IPS DF 4.7 (cell line): Measurements from ENCODE around the gene KMT5C.
"Not testable (repeated sequence)": the region's sequence is repeated elsewhere in the genome, so short reads cannot be mapped to it uniquely, and the experiment has no call there.

Experiments used
- DNase-seq: peaks from one replicate; pipeline ENCODE4 v3.0.0-alpha.2; 2013; ENCODE audit warnings: low spot score; ENCODE audit errors: extremely low read depth

Gene KMT5C

DNA sequence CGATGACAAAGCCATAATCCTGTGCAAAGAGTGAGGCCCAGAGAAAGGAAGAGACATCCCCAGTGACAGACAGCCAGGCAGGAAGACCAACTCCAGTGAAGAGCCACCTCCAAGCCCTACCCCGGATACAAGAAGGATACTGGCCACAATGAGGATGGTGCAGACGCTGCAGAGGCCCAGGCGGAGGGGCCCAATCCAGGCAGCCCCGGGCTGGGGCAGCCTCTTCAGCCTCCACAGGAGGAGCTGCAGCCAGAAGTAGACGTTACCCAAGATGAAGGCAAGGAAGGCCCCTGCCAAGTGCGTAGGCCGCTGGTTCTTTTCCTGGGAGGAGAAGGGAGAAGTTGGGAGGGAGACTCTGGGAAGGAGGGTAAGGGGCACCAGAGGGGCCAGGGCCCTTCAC lies 23.0 kb upstream of the KMT5C start:
- no peak for DNase-seq

DNA sequence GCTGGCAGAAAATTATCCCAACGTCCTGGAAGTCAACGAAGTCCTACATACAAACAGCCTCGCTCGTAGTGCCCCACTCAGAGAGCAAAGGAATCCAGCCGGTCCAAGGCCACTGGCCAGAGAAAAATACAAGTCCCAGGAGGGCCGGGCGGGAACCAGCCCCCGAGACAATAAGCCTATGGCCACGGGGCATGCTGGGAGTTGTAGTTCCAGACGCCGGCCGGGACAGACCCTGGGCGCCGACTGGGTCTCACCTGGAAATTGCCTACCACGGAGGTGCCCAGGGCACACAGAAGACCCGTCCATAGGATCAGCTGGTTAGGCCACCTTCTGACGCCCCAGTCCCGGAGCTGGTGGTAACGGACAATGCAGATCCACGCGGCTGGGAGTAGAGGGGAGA lies 19.9 kb upstream of the KMT5C start:
- no peak for DNase-seq

DNA sequence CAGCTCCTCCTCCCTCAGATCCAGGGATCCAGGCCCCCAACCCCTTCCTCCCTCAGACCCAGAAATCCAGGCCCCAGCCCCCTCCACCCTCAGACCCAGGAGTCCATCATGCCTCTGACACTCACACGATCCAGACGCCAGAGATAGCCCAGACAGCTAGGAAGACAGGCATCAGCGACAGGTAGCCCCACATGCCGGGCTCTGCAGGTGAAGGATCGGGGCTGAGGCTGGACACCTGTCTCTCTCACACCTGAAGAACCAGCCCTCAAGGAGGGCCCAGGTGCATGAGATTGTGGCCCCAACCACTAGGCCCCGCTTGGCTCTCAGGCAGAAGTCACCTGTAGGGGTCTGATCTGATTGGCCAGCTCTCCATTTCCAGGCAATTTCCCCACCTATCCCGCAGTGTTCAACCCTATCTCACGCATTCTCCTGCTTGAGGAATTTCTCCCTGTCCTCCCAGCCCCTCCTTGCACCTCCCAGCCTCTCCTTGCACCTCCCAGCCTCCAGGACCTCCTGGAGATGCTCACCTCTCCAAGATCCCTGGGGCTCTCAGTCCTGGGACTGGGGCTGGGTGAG lies 18.7 kb upstream of the KMT5C start:
- DNase-seq: no peak

DNA sequence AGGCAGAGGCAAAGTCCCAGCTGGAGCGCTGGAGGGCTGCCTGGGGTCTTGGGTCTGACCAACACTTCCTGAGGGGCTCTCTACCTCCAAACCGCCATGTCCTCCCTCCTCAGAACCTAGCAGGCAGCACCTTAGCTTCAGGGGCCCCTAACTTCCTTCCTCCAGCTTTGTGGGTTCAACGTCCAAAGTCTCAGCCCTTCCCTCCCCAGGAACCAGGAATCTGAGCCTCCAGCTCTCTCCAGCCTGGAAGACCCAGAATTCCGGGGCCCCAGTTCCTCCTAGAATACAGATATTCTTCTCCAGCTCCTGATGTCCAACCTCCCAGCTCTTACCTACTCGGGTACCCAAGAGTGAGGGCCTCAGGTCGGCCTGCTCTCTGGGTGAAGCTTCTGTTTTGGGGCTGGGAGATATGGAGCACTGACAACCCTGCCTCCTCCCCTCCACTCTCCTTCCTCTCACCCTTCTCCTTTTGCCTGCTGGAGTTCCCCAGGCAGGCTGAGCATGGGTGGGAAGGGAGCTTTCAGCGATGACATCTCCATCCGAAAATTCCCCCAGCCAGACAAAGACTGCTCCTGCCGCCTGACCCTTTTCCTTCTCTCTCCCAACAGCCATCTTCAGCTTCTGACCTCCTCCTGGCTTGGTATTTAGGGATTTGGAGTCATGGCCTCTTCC lies 18.1 kb upstream of the KMT5C start:
- no peak for DNase-seq

DNA sequence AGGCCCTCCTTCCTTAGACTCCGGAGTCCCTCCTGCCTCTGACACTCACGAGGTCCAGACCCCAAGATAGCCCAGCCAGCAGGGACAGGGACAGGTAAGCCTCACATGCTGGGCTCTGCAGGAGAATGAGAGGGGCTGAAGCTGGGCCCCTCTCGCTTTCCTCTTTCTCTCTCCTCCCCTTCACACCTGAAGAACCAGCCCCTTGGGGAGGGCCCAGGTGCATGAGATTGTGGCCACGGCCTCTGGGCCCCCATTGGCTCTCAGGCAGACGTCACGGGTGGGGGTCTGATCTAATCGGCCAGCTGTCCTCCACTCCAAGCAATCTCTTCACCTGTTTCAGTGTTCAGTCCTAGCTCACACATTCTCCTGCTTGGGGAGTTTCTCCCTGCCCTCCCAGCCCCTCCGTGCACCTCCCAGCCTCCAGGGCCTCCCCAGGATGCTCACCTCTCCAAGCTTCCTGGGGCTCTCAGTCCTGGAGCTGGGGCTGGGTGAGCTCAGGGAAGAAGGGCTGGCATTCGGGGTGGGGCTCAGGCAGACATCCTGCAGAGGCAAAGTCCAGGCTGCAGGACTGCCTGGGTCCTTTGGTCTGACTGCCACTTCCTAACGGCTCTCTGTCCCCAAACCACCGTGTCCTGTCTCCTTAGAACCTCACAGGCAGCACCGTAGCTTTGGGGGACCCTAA lies 17.3 kb upstream of the KMT5C start:
- no peak for DNase-seq

DNA sequence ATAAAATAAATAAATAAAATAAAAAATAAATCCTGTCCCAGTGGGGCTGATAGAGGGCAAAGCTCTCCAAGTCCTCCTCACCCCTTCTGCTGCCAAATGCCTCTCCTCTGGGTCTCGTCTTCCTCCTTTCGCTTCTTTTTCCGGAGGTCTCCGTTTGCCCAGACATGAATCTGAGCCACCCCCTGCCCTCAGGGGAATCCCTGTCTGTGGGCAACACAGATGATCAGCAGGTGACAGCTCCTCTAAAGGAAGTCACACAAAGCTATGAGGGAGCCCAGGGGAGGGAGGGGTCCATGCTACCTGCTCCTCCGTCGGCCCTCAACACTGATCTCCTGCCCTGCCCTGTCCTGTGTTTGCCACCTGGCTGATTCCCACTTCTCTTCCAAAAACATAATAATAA lies 15.0 kb upstream of the KMT5C start:
- DNase-seq: no peak

DNA sequence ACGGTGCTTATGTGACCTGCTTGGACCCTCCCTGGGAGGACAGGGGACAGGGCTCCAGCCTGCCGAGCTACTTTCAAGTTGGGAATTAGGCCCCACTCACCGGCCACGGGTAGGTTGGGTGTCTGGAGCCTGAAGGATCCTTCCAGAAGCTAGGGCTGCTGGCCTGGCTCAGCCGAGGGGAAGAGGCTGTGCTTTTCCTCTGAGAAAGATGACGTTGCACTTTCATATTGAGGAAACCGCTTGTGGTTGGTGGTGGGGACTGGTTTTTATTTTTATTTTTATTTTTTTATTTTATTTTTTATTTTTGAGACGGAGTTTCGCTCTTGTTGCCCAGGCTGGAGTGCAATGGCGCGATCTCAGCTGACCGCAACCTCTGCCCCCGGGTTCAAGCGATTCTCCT lies 14.5 kb upstream of the KMT5C start, which contains the start of gene TMEM150B:
Gene TMEM150B (minus strand): TSS at position 170 of the 400 bp plus-strand sequence. CDS start 4,305 bp downstream, outside the sequence.
- DNase-seq: no peak

DNA sequence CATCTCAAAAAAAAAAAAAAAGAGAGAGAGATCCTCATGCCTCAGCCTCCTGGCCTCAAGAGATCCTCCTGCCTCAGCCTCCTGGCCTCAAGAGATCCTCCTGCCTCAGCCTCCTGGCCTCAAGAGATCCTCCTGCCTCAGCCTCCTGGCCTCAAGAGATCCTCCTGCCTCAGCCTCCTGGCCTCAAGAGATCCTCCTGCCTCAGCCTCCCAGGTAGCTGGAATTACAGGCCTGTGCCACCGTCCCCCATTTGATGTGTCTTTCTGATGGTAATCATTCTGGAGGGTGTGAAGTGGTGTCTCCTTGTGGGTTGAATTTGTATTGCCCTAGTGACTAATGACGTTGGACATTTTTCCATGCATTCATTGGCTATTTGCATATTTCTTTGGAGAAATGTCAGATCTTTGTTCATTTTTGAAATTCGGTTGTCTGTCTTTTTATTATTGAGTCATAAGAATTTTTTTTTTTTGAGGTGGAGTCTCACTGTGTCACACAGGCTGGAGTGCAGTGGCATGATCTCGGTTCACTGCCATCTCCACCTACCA lies 10.8 kb upstream of the KMT5C start:
- not testable (repeated sequence) for DNase-seq

DNA sequence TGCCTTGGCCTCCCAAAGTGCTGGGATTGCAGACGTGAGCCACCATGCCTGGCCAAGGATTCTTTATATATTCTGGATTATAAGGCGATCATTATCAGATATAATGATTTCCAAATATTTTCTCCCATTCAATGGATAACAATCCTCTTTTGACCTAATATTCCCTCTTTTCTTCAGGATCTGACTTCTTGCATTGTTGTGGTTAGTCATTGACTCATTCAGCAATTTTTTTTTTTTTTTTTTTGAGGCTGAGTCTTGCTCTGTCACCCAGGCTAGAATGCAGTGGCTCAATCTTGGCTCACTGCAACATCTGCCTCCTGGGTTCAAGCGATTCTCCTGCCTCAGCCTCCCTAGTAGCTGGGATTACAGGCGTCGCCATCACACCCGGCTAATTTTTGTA lies 9.9 kb upstream of the KMT5C start:
- not testable (repeated sequence) for DNase-seq

DNA sequence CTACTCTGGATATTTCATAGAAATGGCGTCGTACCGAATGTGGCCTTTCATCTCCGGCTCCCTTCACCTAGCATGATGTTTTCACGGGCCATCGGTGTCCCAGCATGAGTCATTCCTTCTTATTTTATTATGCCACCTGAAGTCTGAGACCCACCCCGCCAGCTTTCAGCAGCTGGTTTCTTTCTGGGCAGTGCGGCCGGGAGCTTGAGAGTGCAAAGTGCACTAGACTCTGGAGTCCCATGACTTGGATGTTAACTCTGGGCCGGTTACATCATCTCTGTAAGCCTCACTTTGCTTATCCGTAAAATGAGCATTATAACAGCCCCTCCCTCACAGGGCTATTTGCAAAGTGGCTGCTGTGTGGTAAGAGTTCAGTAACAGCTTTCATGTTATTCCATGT lies 5.8 kb upstream of the KMT5C start:
- DNase-seq: no peak

DNA sequence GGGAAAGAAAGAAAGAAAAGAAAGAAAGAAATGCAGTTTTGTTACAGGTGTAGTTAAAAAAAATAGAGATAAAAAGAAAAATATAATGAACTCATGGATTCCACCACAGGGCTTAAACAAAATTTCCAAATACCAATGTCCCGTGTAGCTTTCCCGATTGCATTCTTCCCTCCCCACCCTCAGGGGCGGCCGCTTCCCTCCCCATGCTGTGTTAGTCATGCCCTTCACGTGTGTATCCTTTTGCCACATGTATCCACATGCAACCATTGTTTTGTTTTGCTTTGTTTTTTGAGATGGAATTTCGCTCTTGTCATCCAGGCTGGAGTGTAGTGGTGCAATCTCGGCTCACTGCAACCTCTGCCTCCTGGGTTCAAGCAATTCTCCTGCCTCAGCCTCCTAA lies 3.6 kb upstream of the KMT5C start:
- no peak for DNase-seq

DNA sequence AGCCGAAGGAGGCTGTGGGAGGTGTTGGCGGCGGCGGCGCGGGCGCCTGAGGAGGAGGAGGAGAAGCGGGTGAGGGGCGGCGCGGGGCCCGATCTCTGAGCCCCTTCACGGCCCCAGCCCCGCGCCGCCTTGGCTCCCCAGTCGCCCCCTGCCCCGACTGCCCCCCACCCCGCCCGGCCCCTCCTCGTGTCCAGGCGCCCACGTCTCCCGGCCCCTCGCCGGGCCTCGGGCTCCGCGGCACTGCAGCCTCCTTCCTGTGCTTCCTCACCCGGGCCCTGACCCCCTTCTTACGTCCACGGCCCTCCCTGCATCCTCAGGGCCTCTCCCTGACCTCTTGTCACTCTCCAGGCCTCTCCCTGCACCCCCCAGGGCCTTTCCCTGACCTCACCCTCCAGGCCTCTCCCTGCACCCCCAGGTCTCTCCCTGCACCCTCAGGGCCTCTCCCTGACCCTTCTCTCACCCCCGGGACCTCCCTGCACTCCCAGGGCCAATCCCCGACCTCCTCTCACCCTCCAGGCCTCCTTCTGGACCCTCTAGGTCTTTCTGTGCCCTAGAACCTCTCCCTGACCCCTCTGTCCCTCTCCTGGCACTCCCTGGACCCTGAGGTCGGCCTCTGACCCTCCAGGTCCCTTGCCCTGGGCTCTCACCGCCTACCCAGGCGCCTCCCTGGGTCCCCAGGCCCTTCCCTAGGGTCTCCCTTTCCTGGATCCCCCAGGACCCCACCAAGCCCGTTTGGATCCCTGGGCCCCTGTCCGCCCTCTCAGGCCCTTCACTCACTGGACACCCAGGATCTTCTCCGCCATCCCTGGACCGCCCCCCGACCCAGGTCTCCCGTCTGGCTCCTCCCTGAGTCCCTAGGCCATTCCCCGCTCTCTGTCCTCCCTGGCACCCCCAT lies 460 bp downstream of the KMT5C start:
- DNase-seq: no peak

DNA sequence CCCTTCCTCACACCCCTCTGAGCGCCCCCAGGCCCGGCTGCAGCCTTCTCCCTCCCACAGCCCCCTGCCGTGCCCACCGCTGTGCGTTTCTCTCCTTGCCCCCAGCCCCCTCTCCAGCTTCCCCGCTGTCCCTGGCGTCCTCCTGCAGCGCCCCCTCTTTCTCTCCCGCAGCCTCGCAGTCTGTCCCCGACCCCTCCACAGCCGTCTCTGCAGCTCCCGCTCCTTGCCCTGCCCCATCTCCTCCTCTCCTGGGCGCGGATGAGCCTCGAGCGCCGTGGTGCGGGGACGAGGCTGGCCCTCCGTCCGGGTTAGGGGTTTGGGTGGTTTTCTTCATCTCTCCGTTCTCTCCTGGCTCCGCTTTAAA lies 1.1 kb downstream of the KMT5C start:
- DNase-seq: no peak

DNA sequence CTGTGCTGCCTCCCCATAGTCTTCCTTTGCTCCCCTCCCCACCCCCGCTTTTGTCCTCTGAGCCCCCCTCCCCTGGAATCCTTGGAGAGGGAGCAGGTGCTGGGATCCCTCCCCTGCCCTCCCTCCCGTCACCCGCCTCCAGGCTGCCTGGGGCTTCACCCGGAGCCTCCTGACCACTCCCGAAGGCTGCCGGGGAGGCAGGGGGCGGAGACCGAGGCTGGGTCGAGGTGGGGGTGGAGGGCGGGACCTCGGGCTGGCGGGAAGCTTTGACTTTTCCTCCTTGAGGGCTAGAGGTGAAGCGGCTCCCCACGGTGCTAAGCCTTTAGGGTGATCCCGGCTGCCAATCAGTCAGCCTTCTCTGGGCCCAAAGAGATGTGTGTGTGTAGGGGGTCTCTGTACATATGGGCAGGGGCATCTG lies 1.5 kb downstream of the KMT5C start:
- DNase-seq: no peak

DNA sequence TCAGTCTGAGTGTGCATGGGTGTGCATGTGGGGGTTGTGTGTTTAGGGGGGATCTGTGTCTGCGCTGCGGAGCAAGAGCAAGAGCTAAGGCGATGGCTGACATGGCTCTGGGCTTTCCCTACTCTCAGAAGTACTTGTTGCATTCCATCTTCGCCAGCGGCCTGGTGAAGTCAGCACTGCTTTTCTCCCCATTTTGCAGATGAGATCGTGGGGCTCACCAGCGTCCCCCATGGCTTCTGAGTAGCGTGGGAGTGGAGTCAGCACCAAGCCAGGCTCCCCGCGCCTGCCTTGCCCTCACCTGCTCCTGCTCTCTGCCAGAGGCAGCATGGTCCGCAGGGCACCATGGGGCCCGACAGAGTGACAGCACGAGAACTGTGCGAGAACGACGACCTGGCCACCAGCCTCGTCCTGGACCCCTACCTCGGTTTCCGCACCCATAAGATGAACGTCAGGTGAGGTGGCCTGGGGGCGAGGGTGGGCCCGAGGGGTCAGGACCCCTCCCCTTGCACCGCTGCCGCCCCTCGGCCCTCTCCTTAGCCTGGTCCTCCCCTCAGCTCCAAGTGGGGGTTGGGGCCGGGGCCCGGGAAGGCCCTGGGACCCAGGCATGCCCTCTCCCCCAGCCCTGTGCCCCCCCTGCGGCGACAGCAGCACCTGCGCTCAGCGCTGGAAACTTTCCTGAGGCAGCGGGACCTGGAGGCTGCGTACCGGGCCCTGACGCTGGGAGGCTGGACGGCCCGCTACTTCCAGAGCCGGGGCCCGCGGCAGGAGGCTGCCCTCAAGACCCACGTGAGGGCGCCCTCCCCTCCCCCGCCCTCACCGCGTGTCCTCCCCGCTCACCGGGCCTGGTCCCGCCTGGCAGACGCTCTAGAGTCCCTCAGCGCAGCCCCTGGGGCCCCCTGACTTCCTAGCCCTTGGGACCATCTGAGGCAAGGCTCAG lies 2.2 kb downstream of the KMT5C start:
- DNase-seq: no peak

DNA sequence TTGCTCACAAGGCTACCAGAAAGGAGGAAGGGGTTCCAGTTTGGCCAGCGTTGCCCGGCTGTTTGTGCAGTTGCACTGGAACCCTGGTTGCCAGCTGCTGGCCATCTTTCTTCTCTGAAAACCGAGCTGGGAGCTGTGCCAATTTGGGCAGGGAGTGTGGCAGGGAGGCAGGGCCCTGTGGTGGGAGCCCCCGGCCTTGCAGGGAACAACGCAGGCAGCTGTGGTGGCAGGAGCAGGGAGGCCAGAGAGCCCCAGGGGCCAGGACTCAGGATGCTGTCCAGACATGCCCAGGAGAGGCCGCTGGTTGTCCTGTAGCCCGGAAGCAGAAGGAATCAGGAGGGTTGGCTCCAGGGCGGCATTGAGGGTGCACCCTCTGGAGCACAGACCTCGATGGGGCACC lies 4.8 kb downstream of the KMT5C start:
- DNase-seq: no peak

DNA sequence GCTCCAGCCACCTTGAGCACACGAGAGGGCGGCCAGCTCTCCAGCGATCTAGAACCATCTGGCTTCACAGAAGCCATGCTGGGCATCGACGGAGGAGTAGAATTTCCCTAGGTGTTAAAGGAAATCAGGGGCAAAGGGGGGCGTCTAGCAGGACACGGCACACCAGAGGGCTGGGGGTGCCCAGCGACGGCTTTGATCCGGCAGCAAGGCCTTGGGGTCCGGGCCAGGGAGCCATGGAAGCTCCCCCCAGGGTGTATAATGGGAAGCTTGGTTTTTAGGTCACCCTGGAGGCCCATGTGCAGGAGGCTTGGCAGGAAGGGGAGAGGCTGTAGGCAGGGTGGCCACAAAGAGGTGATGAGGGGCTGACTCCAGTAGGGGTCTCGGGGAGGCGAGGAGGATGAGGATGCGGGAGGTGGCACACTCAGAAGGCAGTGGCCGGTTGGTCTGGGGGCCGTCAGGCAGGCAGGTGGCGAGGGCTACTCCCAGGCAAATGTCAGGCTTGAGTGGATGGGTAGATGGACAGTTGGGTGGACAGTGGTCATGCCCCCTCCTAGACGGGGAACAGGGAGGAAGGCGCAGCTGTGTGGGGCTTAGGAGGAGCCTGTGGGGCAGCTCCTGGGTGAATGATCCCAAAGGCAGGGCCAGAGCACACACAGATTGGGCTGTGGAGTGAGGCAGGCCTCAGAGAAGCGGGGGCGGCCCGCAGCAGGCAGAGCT lies 5.6 kb downstream of the KMT5C start:
- DNase-seq: no peak

DNA sequence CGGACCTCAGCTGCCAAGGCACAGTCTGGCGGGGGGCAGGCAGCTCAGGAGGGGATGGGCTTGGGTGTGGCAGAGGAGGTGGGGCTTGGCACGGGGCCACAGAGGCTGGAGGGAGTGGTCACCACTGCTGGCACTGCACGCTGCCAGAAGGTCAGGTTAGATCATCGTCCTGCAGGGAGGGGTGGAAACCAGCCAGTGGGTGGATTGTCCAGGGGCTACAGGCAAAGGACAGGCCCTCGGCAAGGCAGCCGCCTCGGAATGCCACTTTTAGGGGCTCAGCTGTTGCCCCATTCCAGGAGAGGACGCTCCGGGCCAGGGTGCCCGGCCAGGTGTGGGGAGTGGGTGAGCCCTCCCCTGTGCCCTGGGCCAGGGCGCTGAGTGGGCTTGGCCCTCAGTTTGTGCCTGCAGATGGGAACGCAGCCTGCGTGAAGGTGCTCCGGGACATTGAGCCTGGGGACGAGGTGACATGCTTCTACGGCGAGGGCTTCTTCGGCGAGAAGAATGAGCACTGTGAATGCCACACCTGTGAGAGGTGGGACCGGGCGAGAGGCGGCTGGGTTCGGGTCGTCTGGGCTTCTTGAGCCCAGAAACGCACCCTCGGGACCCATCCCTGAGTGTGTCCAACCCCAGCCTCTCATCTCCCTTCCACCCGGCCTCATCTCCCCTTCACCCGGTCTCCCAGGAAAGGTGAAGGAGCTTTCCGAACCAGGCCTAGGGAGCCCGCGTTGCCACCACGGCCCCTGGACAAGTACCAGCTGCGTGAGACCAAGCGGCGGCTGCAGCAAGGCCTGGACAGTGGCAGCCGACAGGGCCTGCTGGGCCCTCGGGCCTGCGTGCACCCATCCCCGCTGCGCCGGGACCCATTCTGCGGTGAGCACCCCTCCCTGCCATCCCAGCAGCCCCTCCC lies 6.4 kb downstream of the KMT5C start:
- DNase-seq: no peak
